DND-41 (cell line): ENCODE data around the gene CPNE1.

Experiments used
- ATAC-seq: fragments of 200-7000 bp; cut with Tn5 transposase; 3 replicates; pipeline ENCODE4 v1.9.1; 2021; ENCODE audit warnings: low read depth; ENCODE audit not compliant: insufficient read depth
- DNase-seq: peaks from one replicate; pipeline ENCODE4 v3.0.0-alpha.2; 2020
- H2AFZ ChIP-seq: 2 replicates; pipeline ENCODE4 v1.6.0; 2012; ENCODE audit warnings: low read depth, low read length
- H3K27ac ChIP-seq: 2 replicates; pipeline ENCODE4 v1.5.1; 2012; ENCODE audit warnings: low read length, inconsistent platforms
- H3K27me3 ChIP-seq: fragments of 200-600 bp; sonication (generic); 2 replicates; pipeline ENCODE4 v1.6.0; 2012; ENCODE audit warnings: low read length, mild to moderate bottlenecking, inconsistent platforms; ENCODE audit not compliant: insufficient read depth, poor library complexity
- H3K36me3 ChIP-seq: 2 replicates; pipeline ENCODE4 v1.5.1; 2012; ENCODE audit warnings: low read length, inconsistent platforms; ENCODE audit not compliant: insufficient read depth
- H3K4me1 ChIP-seq: 2 replicates; pipeline ENCODE4 v1.5.1; 2012; ENCODE audit warnings: mild to moderate bottlenecking, low read length; ENCODE audit not compliant: insufficient read depth
- H3K4me2 ChIP-seq: 2 replicates; pipeline ENCODE4 v1.6.0; 2012; ENCODE audit warnings: mild to moderate bottlenecking, moderate library complexity, low read length, inconsistent platforms; ENCODE audit not compliant: insufficient read depth
- H3K4me3 ChIP-seq, 2 experiments: fragments of 200-600 bp in 1 of 2; shearing (Covaris generic) in 1 of 2; 2 replicates each; pipeline ENCODE4 v1.5.1; 2012 to 2016; ENCODE audit warnings: inconsistent platforms in 2 of 2, low read length in 2 of 2, mild to moderate bottlenecking in 2 of 2, low read depth in 1 of 2, moderate library complexity in 1 of 2
- H3K79me2 ChIP-seq: 2 replicates; pipeline ENCODE4 v1.6.0; 2012; ENCODE audit warnings: low read length, inconsistent platforms; ENCODE audit not compliant: insufficient read depth
- H3K9ac ChIP-seq: 2 replicates; pipeline ENCODE4 v1.6.0; 2012; ENCODE audit warnings: low read depth, mild to moderate bottlenecking, inconsistent platforms, low read length, moderate library complexity
- H3K9me3 ChIP-seq: 2 replicates; pipeline ENCODE4 v1.5.1; 2012; ENCODE audit warnings: low read length, moderate library complexity, mild to moderate bottlenecking, inconsistent platforms; ENCODE audit not compliant: insufficient read depth, severe bottlenecking
- H4K20me1 ChIP-seq: 2 replicates; pipeline ENCODE4 v1.6.0; 2012; ENCODE audit warnings: low read length; ENCODE audit not compliant: insufficient read depth
- EZH2 ChIP-seq: IDR thresholded peaks from 3 replicates; pipeline ENCODE4 v1.6.1; 2012; ENCODE audit warnings: borderline replicate concordance, low read depth, mild to moderate bottlenecking, moderate library complexity, low read length, inconsistent platforms; ENCODE audit not compliant: severe bottlenecking
- TF ChIP-seq, protein P1 (sequence below): IDR thresholded peaks from 2 replicates; pipeline ENCODE4 v1.5.1; 2012; ENCODE audit warnings: borderline replicate concordance, low read length, moderate library complexity, mild to moderate bottlenecking; ENCODE audit not compliant: poor library complexity, severe bottlenecking; ENCODE audit errors: extremely low read depth

Gene CPNE1

GRCh38 chr20:35637276-35637675 is 27.4 kb downstream of the CPNE1 start:
- no peak overlapping the region for H3K4me2 ChIP-seq
- peaks cover 12% of the 10 kb centered on the region for H3K36me3 ChIP-seq
- no peaks in the 10 kb centered on the region for H3K27me3 ChIP-seq
- H3K9ac ChIP-seq: no peak overlapping the region
- H2AFZ ChIP-seq: no peak overlapping the region
- TF ChIP-seq, protein P1, sequence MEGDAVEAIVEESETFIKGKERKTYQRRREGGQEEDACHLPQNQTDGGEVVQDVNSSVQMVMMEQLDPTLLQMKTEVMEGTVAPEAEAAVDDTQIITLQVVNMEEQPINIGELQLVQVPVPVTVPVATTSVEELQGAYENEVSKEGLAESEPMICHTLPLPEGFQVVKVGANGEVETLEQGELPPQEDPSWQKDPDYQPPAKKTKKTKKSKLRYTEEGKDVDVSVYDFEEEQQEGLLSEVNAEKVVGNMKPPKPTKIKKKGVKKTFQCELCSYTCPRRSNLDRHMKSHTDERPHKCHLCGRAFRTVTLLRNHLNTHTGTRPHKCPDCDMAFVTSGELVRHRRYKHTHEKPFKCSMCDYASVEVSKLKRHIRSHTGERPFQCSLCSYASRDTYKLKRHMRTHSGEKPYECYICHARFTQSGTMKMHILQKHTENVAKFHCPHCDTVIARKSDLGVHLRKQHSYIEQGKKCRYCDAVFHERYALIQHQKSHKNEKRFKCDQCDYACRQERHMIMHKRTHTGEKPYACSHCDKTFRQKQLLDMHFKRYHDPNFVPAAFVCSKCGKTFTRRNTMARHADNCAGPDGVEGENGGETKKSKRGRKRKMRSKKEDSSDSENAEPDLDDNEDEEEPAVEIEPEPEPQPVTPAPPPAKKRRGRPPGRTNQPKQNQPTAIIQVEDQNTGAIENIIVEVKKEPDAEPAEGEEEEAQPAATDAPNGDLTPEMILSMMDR: no peak
- no peak for TF ChIP-seq EZH2
- H3K4me3 ChIP-seq: no peak overlapping the region
- ATAC-seq (no peak), DNase-seq (no peak)
- H3K79me2 ChIP-seq: peaks cover 93% of the 10 kb centered on the region
- H3K9me3 ChIP-seq: no peaks in the 10 kb centered on the region
- no peak overlapping the region for H3K27ac ChIP-seq
- peaks cover 61% of the 10 kb centered on the region for H4K20me1 ChIP-seq
- H3K4me1 ChIP-seq: no peaks in the 10 kb centered on the region

DNA sequence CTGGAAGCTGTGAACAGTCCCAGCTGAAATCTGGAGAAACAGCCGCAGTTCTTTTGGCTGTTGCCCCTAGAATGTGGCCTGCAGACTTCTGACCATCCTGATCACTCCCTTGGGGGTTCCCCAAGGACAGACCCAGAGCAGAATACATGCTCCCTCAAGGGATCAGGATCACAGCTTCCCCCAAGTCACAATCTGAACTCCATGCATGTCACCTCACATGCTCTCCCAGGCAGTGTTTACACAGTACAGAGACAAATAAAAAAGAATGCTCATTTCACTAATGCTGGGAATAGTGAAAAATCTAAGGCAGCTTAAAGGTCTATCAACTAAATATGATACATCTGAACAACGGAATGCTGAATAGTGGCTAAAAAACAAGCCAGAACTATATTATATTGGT is 28.6 kb downstream of the CPNE1 start:
- Histone ChIP-seq H3K27ac (no peak overlapping the region), H3K27me3 (no peaks in the 10 kb centered on the region), H3K4me1 (no peaks in the 10 kb centered on the region), H2AFZ (no peak overlapping the region), H3K9ac (no peak overlapping the region), H3K79me2 (peaks cover 86% of the 10 kb centered on the region), H3K36me3 (peaks cover 24% of the 10 kb centered on the region), H4K20me1 (peaks cover 59% of the 10 kb centered on the region), H3K4me2 (no peak overlapping the region), H3K9me3 (no peaks in the 10 kb centered on the region), H3K4me3 (no peak overlapping the region)
- TF ChIP-seq, protein P1: no peak
- TF ChIP-seq EZH2: no peak
- no peak for ATAC-seq
- DNase-seq: peak; percentile 1

GRCh38 chr20:35635652-35636051 is 29.0 kb downstream of the CPNE1 start:
- Histone ChIP-seq H3K4me1 (no peaks in the 10 kb centered on the region), H4K20me1 (peaks cover 56% of the 10 kb centered on the region), H3K9ac (no peak overlapping the region), H3K27me3 (no peaks in the 10 kb centered on the region), H3K9me3 (no peaks in the 10 kb centered on the region), H3K79me2 (peaks cover 81% of the 10 kb centered on the region), H3K4me2 (no peak overlapping the region), H3K36me3 (peaks cover 28% of the 10 kb centered on the region), H3K4me3 (no peak overlapping the region), H2AFZ (no peak overlapping the region), H3K27ac (no peak overlapping the region)
- no peak for ATAC-seq
- TF ChIP-seq EZH2: no peak
- TF ChIP-seq, protein P1: no peak
- DNase-seq: no peak

- Histone ChIP-seq H3K4me3 (no peak overlapping the region), H3K4me1 (no peaks in the 10 kb centered on the region), H4K20me1 (peaks cover 43% of the 10 kb centered on the region), H3K36me3 (peaks cover 55% of the 10 kb centered on the region), H3K27me3 (no peaks in the 10 kb centered on the region), H3K9me3 (no peaks in the 10 kb centered on the region), H3K79me2 (peaks cover 51% of the 10 kb centered on the region), H3K27ac (no peak overlapping the region), H3K4me2 (no peak overlapping the region), H3K9ac (no peak overlapping the region), H2AFZ (no peak overlapping the region)
- DNase-seq (peak; percentile 3), ATAC-seq (no peak)
- no peak for TF ChIP-seq EZH2
- TF ChIP-seq, protein P1: no peak
Observed at GRCh38 chr20:35632539-35633115, 32.1 kb downstream of the CPNE1 start.
